Esophagus squamous epithelium (tissue), 5 donors: ENCODE results near the gene BCL6. TPM values are rescaled to one million over a fixed set of nuclear protein-coding genes. Genes with fewer than 3 reads are reported as not detected.

Experiments used
- DNase-seq: peaks from one replicate; lab custom pipeline; 2025; lab: John Stamatoyannopoulos, UW
- H3K27ac ChIP-seq, 4 donors: fragments of 200-600 bp; sonication (generic); one replicate each; pipeline ENCODE4 v1.5.1; 2016 to 2019; ENCODE audit warnings: mild to moderate bottlenecking in 1 of 4
- H3K27me3 ChIP-seq, 4 donors: fragments of 200-600 bp; sonication (generic); 1 replicate in 3 of 4; 2 replicates in 1 of 4; pipeline versions ENCODE4 v1.5.1 to v1.6.0; 2017 to 2021; ENCODE audit warnings: antibody characterized with exemption in 1 of 4
- H3K36me3 ChIP-seq, 3 donors: fragments of 200-600 bp; sonication (generic); one replicate each; pipeline ENCODE4 v1.5.1; 2016 to 2019
- H3K4me1 ChIP-seq, 3 donors: fragments of 200-600 bp; sonication (generic); one replicate each; pipeline ENCODE4 v1.5.1; 2017 to 2019
- H3K4me3 ChIP-seq, 4 donors: fragments of 200-600 bp; sonication (generic); 1 replicate in 3 of 4; 2 replicates in 1 of 4; pipeline ENCODE4 v1.5.1; 2016 to 2019; ENCODE audit warnings: mild to moderate bottlenecking in 2 of 4, moderate library complexity in 1 of 4
- H3K9me3 ChIP-seq, 3 donors: fragments of 200-600 bp; sonication (generic); one replicate each; pipeline ENCODE4 v1.5.1; 2016 to 2019
- POLR2A ChIP-seq, 4 donors: fragments of 450-650 bp; IDR thresholded peaks; one replicate each; pipeline ENCODE4 v1.6.1; 2017; ENCODE audit warnings: antibody characterized with exemption in 4 of 4, mild to moderate bottlenecking in 4 of 4, moderate library complexity in 3 of 4
- WGBS, 2 donors: methylation state at CpG; one replicate each; pipeline ENCODE4 v1.1.5; 2018; 5-methylcytosine and 5-hydroxymethylcytosine counted together
- intact Hi-C: fragments of 100-400 bp; cut with DNase I; formaldehyde crosslinking; loops from one replicate; pipeline ENCODE4 v1.15.0; 2022
- total RNA-seq, 4 donors: library from RNA; depleted of rRNA; stranded (reverse); fragments of >200 nt; gene quantifications; one replicate each; pipeline ENCODE4 v1.1.0, GENCODE V29; 2016
- TF ChIP-seq, protein P1 (sequence below), 6 experiments: fragments of 450-650 bp in 4 of 6; fragments of 200-600 bp in 2 of 6; sonication (generic) in 2 of 6; IDR thresholded peaks; one replicate each; pipeline ENCODE4 v1.5.1; 2016 to 2019; ENCODE audit warnings: antibody characterized with exemption in 6 of 6, mild to moderate bottlenecking in 4 of 6, moderate library complexity in 4 of 6
- donor health status: DM: yes; HTN: yes; CAD: no.

BCL6 gene
- total RNA-seq, 4 donors from 2014 or later: 30.8 to 94.4 (median 42.6) TPM

DNA sequence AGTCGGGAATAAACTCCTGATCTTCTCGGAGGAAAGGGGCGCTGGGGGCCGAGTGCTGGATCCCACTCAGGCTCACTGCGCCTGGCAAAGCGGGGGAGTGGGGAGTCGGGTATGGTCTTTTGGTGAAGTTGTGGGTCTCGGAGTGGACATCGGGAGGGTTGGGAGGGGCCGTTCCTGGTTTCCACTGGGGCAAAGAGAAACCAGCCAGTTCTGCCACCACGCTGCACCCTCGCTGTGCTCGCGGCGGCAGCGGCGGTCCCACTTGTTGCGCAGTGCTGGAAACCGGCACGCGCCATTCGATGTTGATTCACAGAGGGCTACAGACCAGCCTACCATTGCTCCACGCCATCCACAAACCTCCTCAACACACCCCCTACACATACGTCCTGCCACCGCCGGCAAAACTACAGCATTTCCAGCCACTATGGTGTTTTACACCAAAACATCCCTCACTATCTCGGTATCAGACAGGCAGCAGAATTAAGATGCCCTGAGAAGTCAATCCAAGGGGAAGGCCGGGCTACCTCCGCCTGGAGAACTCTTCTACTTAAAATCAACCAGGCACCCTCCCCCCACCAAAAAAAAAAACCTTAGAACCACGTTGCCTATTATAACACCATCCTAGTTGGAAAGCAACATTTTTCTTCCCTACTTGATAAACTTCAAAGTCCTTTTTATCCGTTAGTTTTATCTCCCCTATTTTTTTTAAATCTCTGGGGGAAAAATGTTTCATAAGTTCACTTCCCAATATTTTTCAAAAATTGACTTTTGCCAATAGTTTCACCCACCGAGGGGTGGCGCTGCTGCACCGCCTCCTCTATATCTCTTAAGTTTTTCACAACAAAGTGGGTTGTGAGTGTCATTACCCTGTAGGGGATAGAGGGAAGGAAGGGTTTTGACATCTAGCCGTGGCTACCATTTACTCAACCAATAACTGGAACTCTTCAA lies 3.6 kb downstream of the BCL6 start:
- DNase-seq: no peak
- WGBS, 2 donors: 0 to 1% methylated on average over 15 to 26 of the region's 35 CpGs
- H3K9me3 ChIP-seq: no peaks in the 10 kb centered on the region
- peak in 2 of 4 donors; percentile 18 to 33 for TF ChIP-seq POLR2A (IDR thresholded peaks at IDR 0.05)
- TF ChIP-seq, protein P1, sequence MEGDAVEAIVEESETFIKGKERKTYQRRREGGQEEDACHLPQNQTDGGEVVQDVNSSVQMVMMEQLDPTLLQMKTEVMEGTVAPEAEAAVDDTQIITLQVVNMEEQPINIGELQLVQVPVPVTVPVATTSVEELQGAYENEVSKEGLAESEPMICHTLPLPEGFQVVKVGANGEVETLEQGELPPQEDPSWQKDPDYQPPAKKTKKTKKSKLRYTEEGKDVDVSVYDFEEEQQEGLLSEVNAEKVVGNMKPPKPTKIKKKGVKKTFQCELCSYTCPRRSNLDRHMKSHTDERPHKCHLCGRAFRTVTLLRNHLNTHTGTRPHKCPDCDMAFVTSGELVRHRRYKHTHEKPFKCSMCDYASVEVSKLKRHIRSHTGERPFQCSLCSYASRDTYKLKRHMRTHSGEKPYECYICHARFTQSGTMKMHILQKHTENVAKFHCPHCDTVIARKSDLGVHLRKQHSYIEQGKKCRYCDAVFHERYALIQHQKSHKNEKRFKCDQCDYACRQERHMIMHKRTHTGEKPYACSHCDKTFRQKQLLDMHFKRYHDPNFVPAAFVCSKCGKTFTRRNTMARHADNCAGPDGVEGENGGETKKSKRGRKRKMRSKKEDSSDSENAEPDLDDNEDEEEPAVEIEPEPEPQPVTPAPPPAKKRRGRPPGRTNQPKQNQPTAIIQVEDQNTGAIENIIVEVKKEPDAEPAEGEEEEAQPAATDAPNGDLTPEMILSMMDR (IDR thresholded peaks at IDR 0.05): peak; percentile 71 to 95 (median 89)
- peak overlapping the region; percentile 69 to 82 (median 74) for H3K4me3 ChIP-seq
- no peaks in the 10 kb centered on the region for H3K36me3 ChIP-seq
- intact Hi-C loops: loop anchor here (5.0 to 10.0 kb wide), 3 partner anchors 313 to 1211 kb away; no protein-coding TSS in a partner anchor
- H3K4me1 ChIP-seq: peaks cover 14 to 75% (median 15%) of the 10 kb centered on the region in 3 donors
- H3K27ac ChIP-seq: peak overlapping the region; percentile 96 to 99 (median 98)
- H3K27me3 ChIP-seq: no peaks in the 10 kb centered on the region

DNA sequence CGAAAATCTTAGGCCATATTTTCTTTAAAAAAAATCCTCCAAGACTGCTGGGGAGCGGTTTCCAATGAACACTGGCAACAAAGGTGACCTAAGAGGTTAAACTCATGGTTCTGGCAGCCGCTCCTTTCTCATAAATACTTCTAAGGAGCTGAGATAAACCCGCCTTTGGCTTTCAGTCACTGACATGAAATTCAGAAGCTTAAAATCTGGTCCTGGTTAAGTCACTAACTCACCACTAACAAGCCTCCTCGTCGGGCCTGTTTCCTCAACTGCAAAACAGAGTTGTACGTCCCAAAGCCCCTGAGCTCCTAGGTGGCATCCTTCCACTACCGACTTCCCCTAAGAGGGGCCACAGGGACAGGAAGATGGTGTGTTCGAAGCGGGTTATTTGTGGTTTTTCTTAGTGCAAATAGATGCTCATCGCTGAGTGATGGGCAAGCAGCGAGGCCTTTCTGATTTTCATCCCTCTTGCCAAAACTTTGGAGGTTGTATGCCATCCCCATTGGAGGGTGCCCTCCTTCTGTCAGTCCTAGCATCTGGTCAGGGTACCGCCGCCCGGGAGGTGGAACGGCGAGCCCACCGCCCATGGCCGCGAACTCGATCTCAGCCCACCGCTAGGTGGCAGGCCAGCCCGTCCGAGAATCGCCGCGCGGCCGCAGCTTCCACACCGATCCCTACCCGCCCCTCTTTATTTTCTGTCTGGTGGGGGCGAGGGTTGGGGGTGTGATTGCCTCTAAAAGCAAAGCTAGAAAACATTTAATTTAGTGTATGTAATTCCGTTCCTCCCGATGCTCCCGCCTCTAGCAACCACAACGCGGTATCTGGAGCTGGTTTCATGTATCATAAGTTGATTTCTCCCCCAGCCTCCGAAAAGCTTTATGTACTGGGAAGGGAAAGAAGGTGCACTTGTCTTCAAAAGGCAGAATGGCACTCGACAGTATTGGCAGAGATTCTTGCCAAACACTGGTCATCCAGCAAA lies 4.6 kb downstream of the BCL6 start:
- intact Hi-C loops: loop anchor here (5.0 to 10.0 kb wide), 3 partner anchors 314 to 1212 kb away; no protein-coding TSS in a partner anchor
- peak overlapping the region; percentile 69 to 82 (median 74) for H3K4me3 ChIP-seq
- no peaks in the 10 kb centered on the region for H3K36me3 ChIP-seq
- no peaks in the 10 kb centered on the region for H3K27me3 ChIP-seq
- H3K27ac ChIP-seq: peak overlapping the region; percentile 96 to 99 (median 98)
- WGBS, 2 donors: 3% methylated on average over 22 to 25 of the region's 39 CpGs
- no peak for DNase-seq
- TF ChIP-seq, protein P1 (IDR thresholded peaks at IDR 0.05): peak; percentile 89 to 95 (median 92)
- TF ChIP-seq POLR2A (IDR thresholded peaks at IDR 0.05): no peak
- H3K9me3 ChIP-seq: no peaks in the 10 kb centered on the region
- peaks cover 20 to 76% (median 23%) of the 10 kb centered on the region in 3 donors for H3K4me1 ChIP-seq

DNA sequence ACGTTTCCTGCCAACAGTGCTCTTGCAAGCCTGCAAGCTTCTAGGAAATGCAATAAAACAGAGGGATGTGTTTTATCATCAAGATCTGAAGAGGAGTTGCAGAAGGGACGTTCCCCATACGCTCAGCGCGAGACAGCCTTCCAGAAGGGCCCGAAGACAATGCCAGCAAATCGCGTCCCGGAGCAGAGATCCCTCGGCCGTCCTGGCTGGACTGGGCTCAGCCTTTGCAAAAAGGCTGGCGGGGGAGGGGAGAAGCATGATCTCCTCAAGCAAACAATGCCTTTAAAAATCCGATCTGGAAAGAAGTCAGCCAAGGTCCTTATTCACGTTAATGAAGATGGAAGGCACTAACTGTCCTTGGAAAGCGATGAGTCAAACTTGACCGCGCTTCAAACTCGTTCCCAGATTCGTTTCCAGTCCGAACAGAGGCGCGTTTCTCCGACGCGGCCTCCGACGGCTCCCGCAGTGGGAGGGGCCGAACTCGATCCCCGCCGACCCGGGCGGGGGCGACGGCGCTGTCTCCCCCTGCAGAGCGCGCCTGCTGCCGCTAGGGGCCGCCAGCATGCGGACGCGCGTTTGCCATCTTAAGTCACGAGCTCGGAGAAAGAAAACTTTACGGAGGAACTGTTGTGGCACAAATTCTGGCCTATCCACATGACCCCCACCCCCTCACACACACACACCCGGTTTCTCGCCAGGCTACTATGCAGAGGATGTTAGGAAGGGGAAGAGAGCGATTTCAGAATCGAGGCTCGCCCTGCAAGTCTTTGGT lies 5.5 kb downstream of the BCL6 start:
- H3K4me1 ChIP-seq: peaks cover 24 to 86% (median 25%) of the 10 kb centered on the region in 3 donors
- TF ChIP-seq POLR2A (IDR thresholded peaks at IDR 0.05): peak in 2 of 4 donors; percentile 56 to 65
- TF ChIP-seq, protein P1 (IDR thresholded peaks at IDR 0.05): peak; percentile 93 to 99 (median 98)
- peak; percentile 34 for DNase-seq
- no peaks in the 10 kb centered on the region for H3K9me3 ChIP-seq
- H3K4me3 ChIP-seq: peak overlapping the region; percentile 69 to 82 (median 74)
- intact Hi-C loops: loop anchor here (5.0 to 10.0 kb wide), 4 partner anchors 315 to 1405 kb away; no protein-coding TSS in a partner anchor
- H3K27ac ChIP-seq: peak overlapping the region; percentile 96 to 99 (median 98)
- peaks cover 0 to under 1% (median 0%) of the 10 kb centered on the region in 3 donors for H3K36me3 ChIP-seq
- 0 to 1% methylated on average over 13 to 23 of the region's 53 CpGs for WGBS, 2 donors
- no peaks in the 10 kb centered on the region for H3K27me3 ChIP-seq

DNA sequence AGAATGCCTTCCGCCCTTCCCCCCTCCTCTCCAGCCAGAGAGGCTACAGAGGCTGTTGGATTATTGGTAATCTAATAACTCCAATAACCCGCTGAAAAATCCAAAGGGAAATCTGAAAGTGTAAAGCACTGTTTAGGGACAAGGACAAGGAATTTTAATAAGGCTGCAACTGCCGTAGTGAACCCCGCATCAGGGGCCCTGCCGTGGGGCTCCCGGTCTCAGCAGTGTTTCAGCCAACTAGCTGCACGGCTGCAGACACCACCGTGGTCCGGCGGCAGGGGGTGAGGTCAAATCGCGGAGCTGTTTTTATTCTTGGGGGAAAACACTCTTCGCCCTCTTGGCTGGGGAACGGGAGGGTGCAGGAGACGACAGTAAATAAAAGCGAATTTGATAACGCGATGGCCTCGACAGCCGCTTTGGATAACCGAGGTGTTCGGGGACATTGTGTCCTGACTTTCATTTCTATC lies 6.1 kb downstream of the BCL6 start:
- H3K4me3 ChIP-seq: peak overlapping the region; percentile 69 to 82 (median 74)
- DNase-seq: no peak
- H3K27ac ChIP-seq: peak overlapping the region; percentile 96 to 99 (median 98)
- TF ChIP-seq, protein P1 (IDR thresholded peaks at IDR 0.05): peak in 1 of 6 experiments; percentile 4
- TF ChIP-seq POLR2A (IDR thresholded peaks at IDR 0.05): no peak
- H3K9me3 ChIP-seq: no peaks in the 10 kb centered on the region
- 1 to 2% methylated on average over 22 of the region's 22 CpGs for WGBS, 2 donors
- intact Hi-C loops: loop anchor here (10.0 kb wide), 1 partner anchor 1406 kb away; no protein-coding TSS in a partner anchor
- H3K27me3 ChIP-seq: no peaks in the 10 kb centered on the region
- H3K4me1 ChIP-seq: peaks cover 24 to 87% (median 25%) of the 10 kb centered on the region in 3 donors
- peaks cover 0 to 7% (median 0%) of the 10 kb centered on the region in 3 donors for H3K36me3 ChIP-seq
